GM12873 (cell line): Measurements from ENCODE around the gene MIPEP.

Source experiments
- CTCF ChIP-seq: IDR thresholded peaks from 2 replicates; pipeline ENCODE4 v1.5.1; 2012; ENCODE audit warnings: low read depth, mild to moderate bottlenecking, moderate library complexity, low read length, control low read depth; ENCODE audit not compliant: insufficient read depth; ENCODE audit errors: missing control alignments

MIPEP gene

GRCh38 chr13:23723471-23723870, 165.7 kb downstream of the MIPEP start:
- TF ChIP-seq CTCF, result no peak

GRCh38 chr13:23722726-23723453, 166.3 kb downstream of the MIPEP start:
- no peak for TF ChIP-seq CTCF

GRCh38 chr13:23718996-23719395, 170.2 kb downstream of the MIPEP start:
- TF ChIP-seq CTCF, result no peak

GRCh38 chr13:23716401-23716800, 172.8 kb downstream of the MIPEP start:
- no peak for TF ChIP-seq CTCF

- TF ChIP-seq CTCF, result peak; percentile 42
Measured at GRCh38 chr13:23715762-23716235, 173.4 kb downstream of the MIPEP start.

- TF ChIP-seq CTCF, result no peak
Measured at GRCh38 chr13:23715092-23715761, 174.0 kb downstream of the MIPEP start.

- no peak for TF ChIP-seq CTCF
Measured at GRCh38 chr13:23714672-23715071, 174.5 kb downstream of the MIPEP start.
